Loucy (cell line): ENCODE results near the gene TXLNG.

Experiments used
- H2AFZ ChIP-seq: fragments of 200-600 bp; sonication (generic); 2 replicates; pipeline ENCODE4 v1.6.0; 2016; ENCODE audit warnings: antibody characterized with exemption, mild to moderate bottlenecking, low read length, moderate library complexity
- H3F3A ChIP-seq: fragments of 200-600 bp; 2 replicates; pipeline ENCODE4 v1.6.0; 2016; ENCODE audit warnings: antibody characterized with exemption, low read depth, mild to moderate bottlenecking
- H3K27me3 ChIP-seq: fragments of 200-600 bp; sonication (generic); 2 replicates; pipeline ENCODE4 v1.6.1; 2014; ENCODE audit warnings: low read length, mild to moderate bottlenecking; ENCODE audit not compliant: insufficient read depth, poor library complexity, severe bottlenecking
- H3K36me3 ChIP-seq: fragments of 200-600 bp; sonication (generic); 2 replicates; pipeline ENCODE4 v1.6.1; 2016; ENCODE audit warnings: low read length; ENCODE audit not compliant: insufficient read depth
- H3K4me1 ChIP-seq: fragments of 200-600 bp; sonication (generic); 2 replicates; pipeline ENCODE4 v1.5.1; 2014; ENCODE audit warnings: low read length, mild to moderate bottlenecking; ENCODE audit not compliant: insufficient read depth, poor library complexity, severe bottlenecking
- H3K4me2 ChIP-seq: fragments of 200-600 bp; sonication (generic); 2 replicates; pipeline ENCODE4 v1.6.0; 2014; ENCODE audit warnings: antibody characterized with exemption, low read length, low read depth, mild to moderate bottlenecking; ENCODE audit not compliant: poor library complexity, severe bottlenecking
- H3K4me3 ChIP-seq: fragments of 200-600 bp; sonication (generic); 2 replicates; pipeline ENCODE4 v1.5.1; 2014; ENCODE audit warnings: low read length, mild to moderate bottlenecking, mixed read lengths; ENCODE audit not compliant: poor library complexity, severe bottlenecking
- H3K79me2 ChIP-seq: fragments of 200-600 bp; sonication (generic); 2 replicates; pipeline ENCODE4 v1.6.1; 2014; ENCODE audit warnings: low read length; ENCODE audit not compliant: insufficient read depth
- H3K9ac ChIP-seq: fragments of 200-600 bp; sonication (generic); 2 replicates; pipeline ENCODE4 v1.6.0; 2014; ENCODE audit warnings: mild to moderate bottlenecking, low read depth, low read length, moderate library complexity; ENCODE audit not compliant: poor library complexity, severe bottlenecking
- H3K9me2 ChIP-seq: fragments of 200-600 bp; sonication (generic); replicated peaks from 2 replicates; pipeline ENCODE4 v1.6.1; 2016; ENCODE audit warnings: low read depth, low read length, mixed read lengths
- H3K9me3 ChIP-seq: fragments of 200-600 bp; sonication (generic); 2 replicates; pipeline ENCODE4 v1.6.1; 2014; ENCODE audit warnings: mild to moderate bottlenecking, antibody characterized with exemption, low read length, low read depth; ENCODE audit not compliant: insufficient read depth
- H4K20me1 ChIP-seq: fragments of 200-600 bp; sonication (generic); 2 replicates; pipeline ENCODE4 v1.6.0; 2014; ENCODE audit warnings: antibody characterized with exemption, low read length, mild to moderate bottlenecking; ENCODE audit not compliant: insufficient read depth, poor library complexity, severe bottlenecking
- CTCF ChIP-seq: fragments of 200-600 bp; sonication (generic); conservative IDR thresholded peaks from 2 replicates; pipeline ENCODE4 v1.5.1; 2014; ENCODE audit warnings: mild to moderate bottlenecking, antibody characterized with exemption, low read length
- EZH2phosphoT487 ChIP-seq: fragments of 200-600 bp; IDR thresholded peaks from 2 replicates; pipeline ENCODE4 v1.6.1; 2018; ENCODE audit warnings: antibody characterized with exemption, mild to moderate bottlenecking, moderate library complexity, borderline replicate concordance

Gene TXLNG

DNA sequence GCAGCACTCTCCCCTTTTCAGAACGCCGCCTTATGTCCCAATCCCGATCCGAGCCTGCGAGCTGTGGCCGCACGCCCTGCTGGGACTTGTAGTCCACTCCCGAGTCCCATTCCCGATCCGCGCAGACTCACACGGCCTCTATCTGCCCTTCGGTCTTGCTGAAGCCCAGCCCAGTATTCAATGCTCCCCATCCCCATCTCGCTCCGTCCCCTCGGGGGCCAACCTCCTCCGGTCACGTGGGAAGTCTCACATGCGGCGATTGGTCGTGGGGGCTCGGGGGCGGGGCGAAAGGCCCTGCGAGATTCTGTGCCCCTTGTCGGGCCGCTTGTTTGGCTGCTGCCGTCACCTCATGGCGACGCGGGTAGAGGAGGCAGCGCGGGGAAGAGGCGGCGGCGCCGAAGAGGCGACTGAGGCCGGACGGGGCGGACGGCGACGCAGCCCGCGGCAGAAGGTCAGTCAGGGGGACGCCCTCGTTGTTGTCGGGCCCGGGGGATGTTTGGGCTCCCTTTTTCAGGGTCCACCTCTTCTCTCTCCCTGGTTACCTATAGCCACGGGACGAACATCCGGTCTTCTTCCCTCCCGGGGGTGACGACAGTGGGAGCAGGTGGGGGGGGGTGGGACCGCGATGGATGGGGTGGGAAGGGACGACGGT lies at the start of gene TXLNG:
Gene TXLNG (plus strand): TSS at position 328 of the 652 bp plus-strand sequence. CDS start 22 bp downstream, at position 350.
- H3K36me3 ChIP-seq: no peaks in the 10 kb centered on the region
- H3K4me1 ChIP-seq: peaks cover 13% of the 10 kb centered on the region
- H2AFZ ChIP-seq: peak within 1 kb of the TSS; percentile 99
- no peaks in the 10 kb centered on the region for H3K9me2 ChIP-seq
- no peaks in the 10 kb centered on the region for H3K9me3 ChIP-seq
- peaks cover 10% of the 10 kb centered on the region for H4K20me1 ChIP-seq
- H3F3A ChIP-seq: no peaks in the 10 kb centered on the region
- peak within 1 kb of the TSS; percentile 78 for H3K9ac ChIP-seq
- peak within 1 kb of the TSS; percentile 94 for H3K4me3 ChIP-seq
- no peaks in the 10 kb centered on the region for H3K27me3 ChIP-seq
- H3K4me2 ChIP-seq: peak within 1 kb of the TSS; percentile 81
- no peak for TF ChIP-seq CTCF
- TF ChIP-seq EZH2phosphoT487: no peak
- peaks cover 43% of the 10 kb centered on the region for H3K79me2 ChIP-seq

DNA sequence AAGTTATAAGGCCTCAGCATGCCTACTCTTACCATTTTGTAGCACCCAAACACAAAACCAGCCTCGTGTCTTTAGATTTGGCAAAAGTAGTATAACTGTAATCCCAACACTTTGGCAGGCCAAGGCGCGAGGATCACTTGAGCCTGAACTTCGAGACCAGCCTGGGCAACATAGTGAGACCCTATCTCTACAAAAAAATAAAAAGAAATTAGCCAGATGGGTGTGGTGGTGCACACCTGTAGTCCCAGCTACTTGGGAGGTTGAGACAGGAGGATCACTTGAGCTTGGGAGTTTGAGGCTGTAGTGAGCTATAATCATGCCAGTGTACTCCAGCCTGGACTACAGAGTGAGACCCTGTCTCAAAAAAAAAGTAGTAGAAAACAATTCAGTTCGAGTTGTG lies 49.2 kb upstream of the TXLNG start:
- Histone ChIP-seq H3K9ac (no peak overlapping the region), H3K9me3 (no peaks in the 10 kb centered on the region), H3K36me3 (peaks cover 22% of the 10 kb centered on the region; the same call in 1 of the 2 replicates), H4K20me1 (no peaks in the 10 kb centered on the region), H3F3A (no peaks in the 10 kb centered on the region), H3K9me2 (no peaks in the 10 kb centered on the region), H3K4me2 (no peak overlapping the region), H3K4me1 (no peaks in the 10 kb centered on the region), H3K27me3 (no peaks in the 10 kb centered on the region), H3K79me2 (no peaks in the 10 kb centered on the region; the same call in 1 of the 2 replicates), H3K4me3 (no peak overlapping the region), H2AFZ (no peak overlapping the region)
- no peak for TF ChIP-seq EZH2phosphoT487
- TF ChIP-seq CTCF: no peak

- H3K9me2 ChIP-seq: no peaks in the 10 kb centered on the region
- H2AFZ ChIP-seq: no peak overlapping the region
- H3K4me1 ChIP-seq: no peaks in the 10 kb centered on the region
- no peaks in the 10 kb centered on the region for H3K9me3 ChIP-seq
- TF ChIP-seq EZH2phosphoT487: no peak
- TF ChIP-seq CTCF: no peak
- no peaks in the 10 kb centered on the region for H4K20me1 ChIP-seq
- peaks cover 28% of the 10 kb centered on the region; the same call in 1 of the 2 replicates for H3K36me3 ChIP-seq
- H3K4me3 ChIP-seq: no peak overlapping the region
- no peaks in the 10 kb centered on the region for H3K27me3 ChIP-seq
- no peak overlapping the region for H3K4me2 ChIP-seq
- H3F3A ChIP-seq: no peaks in the 10 kb centered on the region
- no peak overlapping the region for H3K9ac ChIP-seq
- H3K79me2 ChIP-seq: no peaks in the 10 kb centered on the region
These were observed 46.7 kb upstream of the TXLNG start for GRCh38 chrX:16739574-16739973.
